Heart left ventricle (tissue), 13 donors: ENCODE results near the gene CLSTN2.

Experiments
- POLR2A ChIP-seq, 2 donors: fragments of 450-650 bp; IDR thresholded peaks; one replicate each; pipeline ENCODE4 v1.6.1; 2017; ENCODE audit warnings: antibody characterized with exemption in 2 of 2, mild to moderate bottlenecking in 2 of 2, moderate library complexity in 2 of 2
- TF ChIP-seq, protein P1 (sequence below), 12 donors: fragments of 200-600 bp; sonication (generic) in 4 of 12; IDR thresholded peaks; one replicate each; pipeline versions ENCODE4 v1.5.0 to v1.8.0; 2018 to 2022; ENCODE audit warnings: antibody characterized with exemption in 12 of 12, mild to moderate bottlenecking in 5 of 12
- donor health status: ischemic (EF 13 %, LVEDD 7.1; RV severe dilation, severe dysfunction).
- donor health status: DM: no; HTN: yes; CAD: no.
- donor health status: DM: no; HTN: no; CAD: no.
- donor health status: ischemic (EF 25% LVEDD 6.9; RV normal size, moderate dysfunction).
- donor health status: ischemic (EF 25% LVEDD 5.7; RV mildly dilated, moderate dysfunction).
- donor health status: ischemic (EF 35%, LVEDD 5.7; RV mildly dilated, moderate dysfunction).
- donor health status: nonischemic (EF 11% LVEDD 7.7; RV severe dilation, severe dysfunction).
- donor health status: DM: yes; HTN: yes; CAD: no.
- donor health status: PGD.
- donor health status: ischemic (EF 29% LVEDD 5.4; RV normal size, mild dysfunction).
- donor health status: nonischemic (EF 23%, LVEDD 6.1; RV moderate dilation, normal function).

DNA sequence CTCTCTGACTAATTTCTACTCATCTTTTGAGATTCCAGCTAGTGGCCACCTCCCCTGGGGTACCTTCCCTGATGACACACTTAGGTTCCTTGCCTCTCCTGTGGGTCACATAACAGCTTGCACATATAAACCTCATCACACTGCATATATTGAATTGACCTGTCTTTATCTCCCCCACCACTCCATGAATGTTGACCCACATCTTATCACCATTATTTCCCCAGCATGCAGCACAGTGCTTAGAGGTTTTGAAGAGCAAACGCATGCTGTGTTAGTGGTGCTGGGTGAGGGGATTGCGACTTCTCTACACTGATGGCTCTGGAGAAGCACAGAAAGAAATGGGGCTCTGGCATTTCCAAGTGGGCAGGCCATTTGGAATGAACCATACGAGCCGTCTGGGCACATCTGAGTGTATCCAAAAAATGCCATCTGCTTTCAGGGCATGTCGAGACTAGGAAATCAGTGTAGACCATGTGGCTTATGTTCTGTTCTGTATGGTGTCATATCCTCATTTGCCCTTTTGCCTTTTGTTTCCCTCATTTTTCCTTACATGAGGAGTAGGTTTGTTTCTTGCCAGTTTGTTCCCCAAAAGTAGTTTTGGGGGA is 409.7 kb downstream of the CLSTN2 start:
- TF ChIP-seq, protein P1, sequence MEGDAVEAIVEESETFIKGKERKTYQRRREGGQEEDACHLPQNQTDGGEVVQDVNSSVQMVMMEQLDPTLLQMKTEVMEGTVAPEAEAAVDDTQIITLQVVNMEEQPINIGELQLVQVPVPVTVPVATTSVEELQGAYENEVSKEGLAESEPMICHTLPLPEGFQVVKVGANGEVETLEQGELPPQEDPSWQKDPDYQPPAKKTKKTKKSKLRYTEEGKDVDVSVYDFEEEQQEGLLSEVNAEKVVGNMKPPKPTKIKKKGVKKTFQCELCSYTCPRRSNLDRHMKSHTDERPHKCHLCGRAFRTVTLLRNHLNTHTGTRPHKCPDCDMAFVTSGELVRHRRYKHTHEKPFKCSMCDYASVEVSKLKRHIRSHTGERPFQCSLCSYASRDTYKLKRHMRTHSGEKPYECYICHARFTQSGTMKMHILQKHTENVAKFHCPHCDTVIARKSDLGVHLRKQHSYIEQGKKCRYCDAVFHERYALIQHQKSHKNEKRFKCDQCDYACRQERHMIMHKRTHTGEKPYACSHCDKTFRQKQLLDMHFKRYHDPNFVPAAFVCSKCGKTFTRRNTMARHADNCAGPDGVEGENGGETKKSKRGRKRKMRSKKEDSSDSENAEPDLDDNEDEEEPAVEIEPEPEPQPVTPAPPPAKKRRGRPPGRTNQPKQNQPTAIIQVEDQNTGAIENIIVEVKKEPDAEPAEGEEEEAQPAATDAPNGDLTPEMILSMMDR (IDR thresholded peaks at IDR 0.05), result no peak
- TF ChIP-seq POLR2A (IDR thresholded peaks at IDR 0.05), result no peak
